Measurements from ENCODE around the gene RBMS1. TPM values are rescaled to one million over a fixed set of nuclear protein-coding genes. Genes with fewer than 3 reads are reported as not detected.
A peak's percentile ranks its signal among the peaks of the same experiment; 100 is the strongest.

RBMS1 gene
- total RNA-seq, 1 donor, result 121 TPM

DNA sequence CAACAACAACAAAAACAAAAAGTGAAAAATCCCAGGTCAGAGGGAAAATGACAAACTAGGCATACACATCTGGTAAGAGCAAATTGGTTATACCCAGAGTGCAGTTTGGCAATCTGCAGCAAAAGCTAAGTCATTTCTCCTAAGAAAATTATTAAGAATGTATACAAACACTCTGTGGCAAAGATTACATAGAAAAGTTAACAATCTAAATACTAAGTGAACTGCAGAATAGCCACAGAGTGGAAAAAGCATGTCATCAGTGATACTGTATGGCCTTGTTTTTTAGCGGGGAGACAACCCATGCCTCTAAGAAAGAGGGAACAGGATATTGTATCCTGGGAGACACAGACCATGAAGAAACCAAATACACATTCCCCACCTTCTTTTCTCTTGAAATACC lies 157.5 kb downstream of the RBMS1 start:
- TF ChIP-seq, protein P1, sequence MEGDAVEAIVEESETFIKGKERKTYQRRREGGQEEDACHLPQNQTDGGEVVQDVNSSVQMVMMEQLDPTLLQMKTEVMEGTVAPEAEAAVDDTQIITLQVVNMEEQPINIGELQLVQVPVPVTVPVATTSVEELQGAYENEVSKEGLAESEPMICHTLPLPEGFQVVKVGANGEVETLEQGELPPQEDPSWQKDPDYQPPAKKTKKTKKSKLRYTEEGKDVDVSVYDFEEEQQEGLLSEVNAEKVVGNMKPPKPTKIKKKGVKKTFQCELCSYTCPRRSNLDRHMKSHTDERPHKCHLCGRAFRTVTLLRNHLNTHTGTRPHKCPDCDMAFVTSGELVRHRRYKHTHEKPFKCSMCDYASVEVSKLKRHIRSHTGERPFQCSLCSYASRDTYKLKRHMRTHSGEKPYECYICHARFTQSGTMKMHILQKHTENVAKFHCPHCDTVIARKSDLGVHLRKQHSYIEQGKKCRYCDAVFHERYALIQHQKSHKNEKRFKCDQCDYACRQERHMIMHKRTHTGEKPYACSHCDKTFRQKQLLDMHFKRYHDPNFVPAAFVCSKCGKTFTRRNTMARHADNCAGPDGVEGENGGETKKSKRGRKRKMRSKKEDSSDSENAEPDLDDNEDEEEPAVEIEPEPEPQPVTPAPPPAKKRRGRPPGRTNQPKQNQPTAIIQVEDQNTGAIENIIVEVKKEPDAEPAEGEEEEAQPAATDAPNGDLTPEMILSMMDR (IDR thresholded peaks at IDR 0.05; ENCODE audit: insufficient read depth, low read depth, low read length), result no peak
- H3K4me3 ChIP-seq (ENCODE audit: low read depth, low read length), result no peak overlapping the region
- DNase-seq (ENCODE audit: low read depth), result peak; percentile 76

DNA sequence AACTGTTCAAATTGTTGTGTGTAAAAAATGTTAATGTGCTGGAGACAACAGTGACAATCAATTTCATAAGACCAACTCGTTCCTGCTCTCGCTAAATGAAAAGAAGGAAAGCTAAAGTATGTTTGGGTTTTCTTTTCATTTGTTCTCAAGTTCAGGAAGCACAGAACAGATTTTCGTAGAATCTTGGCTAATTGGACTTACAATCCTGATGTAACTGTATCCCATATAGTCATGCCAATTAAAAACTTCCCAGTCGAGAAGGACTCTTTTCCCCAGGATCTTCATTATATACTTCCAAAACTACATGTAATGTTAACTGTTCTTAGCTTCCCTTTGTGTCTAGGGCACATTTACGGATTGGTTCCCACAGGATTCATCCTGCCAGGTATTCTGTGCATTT lies 158.2 kb downstream of the RBMS1 start:
- no peak for DNase-seq (ENCODE audit: low read depth)
- TF ChIP-seq, protein P1 (IDR thresholded peaks at IDR 0.05; ENCODE audit: insufficient read depth, low read depth, low read length), result no peak
- no peak overlapping the region for H3K4me3 ChIP-seq (ENCODE audit: low read depth, low read length)

DNA sequence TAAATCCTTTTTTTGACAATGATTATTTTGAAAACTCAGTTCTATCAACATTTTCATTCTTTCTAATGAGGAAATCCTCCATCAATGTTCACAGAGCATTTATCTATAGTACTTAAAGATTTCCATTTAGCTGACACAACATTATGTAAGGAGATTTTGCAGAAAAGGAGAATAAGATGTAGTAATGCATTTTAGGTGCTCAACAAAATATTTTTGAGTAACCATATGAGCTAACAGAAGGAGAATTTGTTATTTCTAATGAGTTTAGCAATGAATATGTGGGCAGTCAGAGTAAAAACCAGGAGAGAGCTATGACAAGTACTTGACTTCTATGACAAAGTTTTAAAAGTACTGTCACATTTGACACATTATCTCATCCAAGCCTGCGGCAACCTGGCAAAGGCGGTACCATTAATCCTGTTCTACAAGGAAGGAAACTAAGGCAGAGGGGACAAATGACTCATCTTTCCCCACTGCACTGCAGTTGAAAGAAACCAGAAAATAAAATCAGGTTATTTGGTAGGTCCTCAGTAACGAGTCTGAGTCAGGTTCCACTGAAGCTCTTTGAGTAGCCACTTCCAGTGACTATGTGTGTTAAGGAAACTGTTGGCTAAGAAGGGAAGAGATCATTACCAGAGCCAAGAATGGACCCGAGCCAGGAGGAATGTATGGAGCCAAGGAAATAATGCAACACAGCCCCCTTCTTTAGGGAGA lies 159.4 kb downstream of the RBMS1 start:
- TF ChIP-seq, protein P1 (IDR thresholded peaks at IDR 0.05; ENCODE audit: insufficient read depth, low read depth, low read length), result no peak
- peak; percentile 52 for DNase-seq (ENCODE audit: low read depth)
- H3K4me3 ChIP-seq (ENCODE audit: low read depth, low read length), result no peak overlapping the region

DNA sequence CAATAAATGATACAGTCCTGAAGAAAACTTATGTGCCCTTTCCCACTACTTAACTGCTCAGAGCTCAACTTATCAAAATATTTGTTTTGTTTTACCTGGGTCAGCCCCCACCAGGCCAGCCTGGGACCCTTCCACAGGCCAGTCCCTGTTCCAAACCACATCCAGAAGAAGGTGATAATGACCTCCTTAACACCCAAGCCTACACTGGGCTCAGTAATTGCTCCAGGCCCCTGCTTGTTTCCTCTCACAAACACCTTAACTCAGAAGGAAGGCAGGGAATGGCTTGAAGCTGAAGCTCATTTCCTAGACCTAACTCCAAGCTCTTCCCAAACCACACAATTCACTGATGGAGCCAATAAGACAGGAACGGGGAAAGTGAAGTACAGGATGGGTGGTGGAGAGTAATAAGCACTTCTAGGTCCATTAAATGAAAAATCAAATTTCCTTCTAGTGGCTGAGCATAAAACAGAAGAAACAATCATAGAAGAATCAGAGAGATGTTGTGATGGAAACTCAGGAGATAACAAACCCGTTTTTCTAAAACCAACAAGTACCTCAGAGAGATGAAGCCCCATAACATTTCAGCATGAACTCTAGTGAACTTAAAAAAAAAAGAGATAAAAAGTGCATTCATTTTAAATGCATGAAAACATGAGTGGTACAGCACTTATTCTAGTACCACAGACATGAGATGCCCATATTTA lies 160.1 kb downstream of the RBMS1 start:
- DNase-seq (ENCODE audit: low read depth), result no peak
- H3K4me3 ChIP-seq (ENCODE audit: low read depth, low read length), result no peak overlapping the region
- TF ChIP-seq, protein P1 (IDR thresholded peaks at IDR 0.05; ENCODE audit: insufficient read depth, low read depth, low read length), result no peak

DNA sequence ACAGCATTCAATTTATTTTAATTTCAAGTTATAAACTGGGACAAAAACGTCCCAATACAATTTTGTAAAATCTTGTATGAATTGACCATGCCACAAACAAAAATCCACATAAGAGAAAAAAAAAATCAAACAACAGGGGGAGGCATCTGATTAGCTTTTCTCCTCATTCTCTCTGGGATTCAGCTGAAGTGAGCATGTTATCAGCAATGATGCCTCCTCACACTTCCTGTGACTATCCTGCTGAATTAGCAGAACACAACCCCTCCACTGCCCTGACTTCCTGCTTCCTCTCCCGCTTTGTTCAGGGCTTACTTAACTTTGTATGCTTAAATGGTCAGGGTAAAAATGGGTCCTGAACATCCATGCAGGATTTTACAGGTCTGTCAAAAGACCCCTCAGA lies 161.3 kb downstream of the RBMS1 start:
- TF ChIP-seq, protein P1 (IDR thresholded peaks at IDR 0.05; ENCODE audit: insufficient read depth, low read depth, low read length), result no peak
- H3K4me3 ChIP-seq (ENCODE audit: low read depth, low read length), result no peak overlapping the region
- peak; percentile 68 for DNase-seq (ENCODE audit: low read depth)

DNA sequence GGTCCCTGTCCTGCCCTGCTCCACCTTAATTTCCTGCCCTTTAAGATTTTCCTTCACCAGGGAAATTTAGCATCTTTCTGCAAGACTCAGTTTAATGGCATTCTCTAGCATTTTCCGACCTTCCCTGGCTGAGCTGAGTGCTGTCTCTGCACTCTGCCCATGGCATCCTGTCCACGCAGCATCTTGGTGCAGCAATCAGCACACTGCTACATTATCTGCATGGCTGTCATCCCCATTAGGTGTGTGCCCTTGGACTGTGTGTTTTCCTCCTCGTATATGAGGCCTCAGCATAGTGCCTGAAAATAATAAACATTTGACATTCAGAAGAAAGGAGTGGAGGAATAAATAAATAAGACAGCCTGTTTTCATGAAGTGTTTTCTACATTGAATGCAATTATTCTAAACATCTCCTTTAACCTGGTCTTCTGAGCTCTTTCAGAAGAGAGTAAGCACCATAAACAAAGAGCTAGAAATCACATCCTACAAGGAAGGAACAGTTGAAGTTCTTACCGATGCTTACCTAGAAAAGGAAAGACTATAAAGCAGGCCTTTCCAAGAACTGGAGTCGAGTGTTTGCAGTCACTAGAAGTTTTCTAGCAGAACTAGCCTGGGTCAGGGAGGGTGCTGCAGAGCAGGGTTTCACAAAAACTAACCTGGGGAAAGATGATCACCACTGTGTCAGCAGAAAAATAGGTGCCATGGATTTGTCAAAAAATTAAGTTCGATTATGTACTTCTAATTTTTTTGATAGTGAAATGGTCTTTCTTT lies 162.2 kb downstream of the RBMS1 start:
- TF ChIP-seq, protein P1 (IDR thresholded peaks at IDR 0.05; ENCODE audit: insufficient read depth, low read depth, low read length), result no peak
- no peak overlapping the region for H3K4me3 ChIP-seq (ENCODE audit: low read depth, low read length)
- DNase-seq (ENCODE audit: low read depth), result no peak

Data from fibroblast of villous mesenchyme (primary cell).